Activated naive CD4-positive, alpha-beta T cell treated with anti-CD3 and anti-CD28 coated beads, Interleukin-2, amount 50 U/mL, for 24 hours (primary cell): ENCODE data around the gene ICOSLG.

Experiments used
- H3K27ac Mint-ChIP-seq: one replicate; pipeline ENCODE4 v1.8.0; 2021; ENCODE audit warnings: mild to moderate bottlenecking, mixed read lengths
- H3K27me3 Mint-ChIP-seq: one replicate; pipeline ENCODE4 v1.8.0; 2021; ENCODE audit warnings: mixed read lengths
- H3K36me3 Mint-ChIP-seq: one replicate; pipeline ENCODE4 v1.8.0; 2021; ENCODE audit warnings: mixed read lengths
- H3K4me1 Mint-ChIP-seq: one replicate; pipeline ENCODE4 v1.8.0; 2021; ENCODE audit warnings: mixed read lengths
- H3K4me3 Mint-ChIP-seq: one replicate; pipeline ENCODE4 v1.8.0; 2021; ENCODE audit warnings: mild to moderate bottlenecking, mixed read lengths
- H3K9me3 Mint-ChIP-seq: one replicate; pipeline ENCODE4 v1.8.0; 2021; ENCODE audit warnings: mixed read lengths

ICOSLG gene

DNA sequence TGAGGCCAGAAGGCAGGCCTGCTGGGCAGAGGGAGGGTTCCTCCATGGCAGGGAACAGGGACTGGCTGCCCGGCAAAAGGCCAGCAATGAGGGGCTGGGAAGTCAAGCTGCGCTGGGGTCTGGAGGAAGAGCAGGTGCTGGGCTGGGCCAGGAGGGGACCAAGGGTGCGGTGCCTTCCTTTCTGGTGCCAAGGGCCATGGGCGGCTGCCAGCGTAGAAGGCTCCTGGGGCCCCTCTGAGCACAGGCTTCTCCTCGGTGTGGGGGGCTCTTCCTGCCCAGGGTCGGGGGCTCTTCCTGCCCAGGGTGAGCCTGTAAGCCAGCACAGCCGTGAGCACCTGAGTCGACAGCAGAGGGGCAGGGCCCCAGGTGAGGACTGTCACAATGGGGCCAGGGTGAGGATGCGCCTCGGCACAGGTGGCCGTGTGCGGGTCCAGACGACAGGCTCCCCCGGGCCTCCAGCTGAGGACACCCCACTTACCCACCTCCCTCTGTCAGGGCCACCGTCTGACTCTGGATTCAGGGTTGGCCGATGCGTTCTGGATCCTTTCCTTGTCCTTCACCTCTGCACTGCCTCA, 31.6 kb upstream of the ICOSLG start:
- Mint-ChIP-seq H3K36me3 (no peaks in the 10 kb centered on the region), H3K4me1 (no peaks in the 10 kb centered on the region), H3K9me3 (no peaks in the 10 kb centered on the region), H3K27ac (no peak overlapping the region), H3K4me3 (no peak overlapping the region), H3K27me3 (no peaks in the 10 kb centered on the region)

DNA sequence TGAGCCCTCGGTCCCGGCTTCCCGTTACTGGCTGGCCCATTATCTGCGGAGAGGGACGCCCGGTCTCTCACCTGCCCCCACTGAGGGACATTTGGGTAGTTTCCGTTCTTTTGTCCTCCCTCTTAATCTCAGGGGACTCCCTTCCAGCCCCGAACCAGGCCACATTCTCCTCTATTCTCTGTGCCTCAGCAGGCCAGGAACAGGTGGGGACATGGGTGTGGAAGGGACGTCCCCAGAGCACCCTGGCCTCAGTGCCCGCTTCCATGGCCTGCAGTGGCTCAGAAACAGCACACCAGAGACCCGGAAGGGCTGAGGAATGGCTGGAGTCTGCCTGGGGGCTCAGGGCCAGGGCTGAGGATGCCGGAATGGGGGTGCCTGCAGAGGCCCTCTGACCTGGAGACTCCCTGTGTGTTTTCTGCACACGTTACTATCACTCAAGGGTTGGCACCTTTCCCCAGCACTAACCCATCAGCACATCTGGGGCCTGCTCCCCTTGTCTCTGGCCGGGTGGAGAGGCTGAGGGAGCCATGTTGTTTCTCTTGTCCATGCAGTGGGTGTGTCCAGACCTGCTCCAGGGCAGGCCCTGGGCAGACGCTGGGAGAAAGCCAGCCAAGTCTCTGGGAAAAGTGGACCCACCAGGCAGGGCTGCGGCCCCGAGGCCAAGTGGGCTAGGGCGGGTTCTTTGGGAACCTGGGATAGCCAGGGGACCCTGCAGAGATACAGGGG, 31.0 kb upstream of the ICOSLG start:
- Mint-ChIP-seq H3K36me3 (no peaks in the 10 kb centered on the region), H3K27ac (no peak overlapping the region), H3K9me3 (no peaks in the 10 kb centered on the region), H3K4me3 (no peak overlapping the region), H3K27me3 (no peaks in the 10 kb centered on the region), H3K4me1 (no peaks in the 10 kb centered on the region)

DNA sequence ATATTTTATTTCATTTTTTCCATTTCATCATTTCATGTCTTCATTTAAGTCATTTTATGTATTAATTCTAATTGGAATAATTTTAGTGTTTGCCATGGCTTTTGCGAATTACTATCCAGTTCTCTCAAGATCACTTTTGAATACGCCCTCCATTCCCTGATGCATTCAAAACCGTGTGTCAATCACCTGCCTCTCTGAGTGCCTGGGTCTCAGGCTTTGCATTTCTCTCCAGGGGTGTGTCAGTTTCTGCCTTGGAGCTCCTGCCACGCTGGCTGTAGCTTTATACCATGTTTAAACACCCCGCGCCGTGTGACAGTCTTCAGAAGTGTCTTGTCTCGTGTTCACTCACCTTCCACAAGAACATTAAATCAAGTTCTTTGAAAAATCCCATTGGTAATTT, 28.3 kb upstream of the ICOSLG start:
- Mint-ChIP-seq H3K27me3 (no peaks in the 10 kb centered on the region), H3K4me3 (no peak overlapping the region), H3K4me1 (no peaks in the 10 kb centered on the region), H3K9me3 (no peaks in the 10 kb centered on the region), H3K27ac (no peak overlapping the region), H3K36me3 (no peaks in the 10 kb centered on the region)

DNA sequence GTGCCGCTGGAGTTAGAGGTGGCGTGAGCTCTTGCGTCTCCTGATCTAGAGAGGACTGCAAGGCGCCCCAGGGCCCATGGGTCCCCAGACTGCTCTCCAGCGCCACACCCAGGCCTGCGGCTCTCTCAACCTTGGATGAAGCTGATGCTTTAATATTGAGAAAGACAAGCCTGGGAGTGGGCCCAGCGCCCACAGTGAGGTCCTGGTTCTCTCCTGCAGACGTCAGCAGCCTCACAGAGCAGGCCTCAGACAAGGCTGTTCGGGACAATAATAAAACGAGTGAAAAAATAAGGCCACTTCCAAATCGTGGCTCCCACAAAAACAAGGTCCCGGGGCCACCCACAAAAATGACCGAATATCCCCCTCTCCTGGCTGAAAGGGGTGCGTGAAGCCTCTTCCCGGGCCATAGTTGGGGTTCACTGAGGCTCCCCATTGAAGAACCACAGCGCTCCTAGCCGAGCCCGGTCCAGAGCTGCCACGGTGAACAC, 27.0 kb upstream of the ICOSLG start:
- H3K9me3 Mint-ChIP-seq, result no peaks in the 10 kb centered on the region
- no peaks in the 10 kb centered on the region for H3K36me3 Mint-ChIP-seq
- H3K27me3 Mint-ChIP-seq, result no peaks in the 10 kb centered on the region
- no peak overlapping the region for H3K4me3 Mint-ChIP-seq
- H3K27ac Mint-ChIP-seq, result no peak overlapping the region
- no peaks in the 10 kb centered on the region for H3K4me1 Mint-ChIP-seq

DNA sequence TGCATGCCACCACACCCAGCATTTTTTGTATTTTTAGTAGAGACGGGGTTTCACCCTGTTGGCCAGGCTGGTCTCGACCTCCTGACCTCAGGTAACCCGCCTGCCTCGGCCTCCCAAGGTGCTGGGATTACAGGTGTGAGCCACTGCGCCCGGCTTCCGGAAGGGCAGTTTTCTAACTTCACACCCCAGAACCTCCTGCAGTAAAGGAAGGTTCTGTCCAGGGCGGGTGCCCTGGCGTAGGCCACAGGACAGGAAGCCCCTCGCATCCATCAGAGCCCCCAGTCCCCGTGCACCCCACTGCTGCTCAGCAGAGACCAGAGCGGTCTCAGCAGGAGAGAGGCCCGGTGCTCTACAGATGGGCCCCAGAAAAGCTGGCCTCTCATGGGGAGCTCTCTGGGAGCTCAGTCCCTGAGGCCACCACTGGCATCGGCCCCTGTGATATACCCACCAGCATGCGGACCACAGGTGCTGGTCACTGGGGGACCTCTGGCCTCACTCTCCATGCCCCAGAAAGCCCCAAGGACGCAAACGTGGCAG, 25.1 kb upstream of the ICOSLG start:
- H3K9me3 Mint-ChIP-seq, result no peaks in the 10 kb centered on the region
- no peaks in the 10 kb centered on the region for H3K36me3 Mint-ChIP-seq
- H3K4me1 Mint-ChIP-seq, result no peaks in the 10 kb centered on the region
- H3K27me3 Mint-ChIP-seq, result no peaks in the 10 kb centered on the region
- H3K4me3 Mint-ChIP-seq, result no peak overlapping the region
- no peak overlapping the region for H3K27ac Mint-ChIP-seq

DNA sequence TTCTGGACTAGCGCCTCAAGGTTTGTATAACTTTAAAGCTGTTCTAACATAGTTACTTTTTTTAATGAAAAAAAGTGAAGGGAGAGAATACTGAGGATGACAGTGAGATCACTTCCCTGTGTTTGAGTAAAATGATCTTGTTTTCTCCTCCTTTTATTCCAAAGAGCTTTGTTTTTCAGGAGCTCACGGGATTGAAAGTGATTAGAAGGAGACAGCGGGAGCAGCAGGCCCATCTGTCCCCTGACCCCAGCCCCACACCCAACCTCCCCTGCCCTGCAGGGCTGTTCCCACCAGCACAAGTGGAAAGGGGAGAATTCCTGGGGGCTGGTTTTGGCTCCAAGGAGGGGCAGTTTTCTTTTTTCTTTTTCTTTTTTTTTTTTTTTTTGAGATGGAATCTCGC, 23.0 kb upstream of the ICOSLG start:
- H3K9me3 Mint-ChIP-seq, result no peaks in the 10 kb centered on the region
- no peak overlapping the region for H3K27ac Mint-ChIP-seq
- no peaks in the 10 kb centered on the region for H3K27me3 Mint-ChIP-seq
- no peaks in the 10 kb centered on the region for H3K4me1 Mint-ChIP-seq
- H3K36me3 Mint-ChIP-seq, result no peaks in the 10 kb centered on the region
- no peak overlapping the region for H3K4me3 Mint-ChIP-seq

DNA sequence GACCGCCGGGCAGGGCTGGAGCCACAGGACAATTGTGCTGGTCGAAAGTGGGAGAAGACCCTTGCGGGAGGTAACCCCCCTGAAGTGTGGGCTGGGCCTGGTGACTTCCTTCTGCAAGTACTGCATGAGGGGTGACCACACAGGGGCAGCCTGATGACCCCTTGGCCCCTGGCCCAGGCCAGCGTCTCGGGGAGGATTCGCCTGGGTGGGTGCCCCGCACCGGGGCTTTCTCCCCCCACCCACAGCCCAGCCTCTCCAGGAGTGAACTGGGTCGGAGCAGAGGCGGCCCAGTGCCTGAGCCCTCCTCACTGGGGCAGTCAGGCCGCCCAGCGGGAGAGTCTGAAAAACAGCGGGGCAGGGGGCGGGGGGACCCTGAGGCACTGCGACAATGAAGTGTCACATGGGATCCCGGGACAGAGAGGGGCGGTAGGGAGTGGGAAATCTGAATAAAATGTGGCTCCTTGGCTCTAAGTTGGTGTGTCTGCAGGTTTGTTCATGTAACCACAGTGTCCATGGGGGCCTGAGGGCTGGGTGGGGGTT, 22.5 kb upstream of the ICOSLG start:
- Mint-ChIP-seq H3K9me3 (no peaks in the 10 kb centered on the region), H3K27ac (no peak overlapping the region)

DNA sequence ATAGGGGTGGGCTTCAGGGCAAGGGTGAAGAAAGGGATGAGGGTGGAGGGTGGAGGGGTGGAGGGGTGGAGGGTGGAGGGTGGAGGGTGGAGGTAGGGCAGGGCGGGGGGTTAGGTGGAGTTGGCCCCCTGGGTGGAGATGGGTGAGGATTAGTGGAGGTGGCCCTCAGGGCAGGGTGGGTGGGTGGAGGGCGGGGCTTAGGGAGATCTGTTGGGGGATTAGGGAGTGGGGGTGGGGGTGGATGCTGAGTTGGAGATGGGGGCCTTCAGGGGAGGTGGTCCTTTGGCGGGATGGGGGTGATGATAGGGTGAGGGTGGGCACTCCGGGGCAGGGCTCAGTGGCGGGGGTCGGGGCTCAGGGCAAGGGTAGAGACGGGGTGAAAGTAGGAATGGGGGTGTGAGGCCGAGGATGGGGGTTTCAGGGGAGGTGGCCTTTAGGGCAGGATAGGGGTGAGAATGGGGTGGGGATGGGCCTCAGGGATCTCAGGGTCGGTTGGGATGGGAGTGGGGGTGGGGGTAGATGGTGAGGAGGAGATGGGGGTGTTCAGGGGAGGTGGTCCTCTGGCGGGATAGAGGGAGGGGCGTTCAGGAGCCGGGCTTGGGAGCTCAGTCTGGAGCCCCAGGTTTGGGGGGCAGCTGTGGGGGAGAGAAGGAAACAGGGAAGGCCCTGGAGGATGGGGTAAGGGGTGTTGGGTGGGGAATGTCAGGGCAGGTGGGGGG, 21.8 kb upstream of the ICOSLG start:
- Mint-ChIP-seq H3K36me3 (no peaks in the 10 kb centered on the region), H3K27ac (no peak overlapping the region), H3K4me1 (no peaks in the 10 kb centered on the region), H3K9me3 (no peaks in the 10 kb centered on the region), H3K4me3 (no peak overlapping the region), H3K27me3 (no peaks in the 10 kb centered on the region)

More for the DNA sequence above, 22.5 kb upstream of the ICOSLG start:
- Mint-ChIP-seq H3K27me3 (no peaks in the 10 kb centered on the region), H3K4me3 (no peak overlapping the region), H3K4me1 (no peaks in the 10 kb centered on the region), H3K36me3 (no peaks in the 10 kb centered on the region)

DNA sequence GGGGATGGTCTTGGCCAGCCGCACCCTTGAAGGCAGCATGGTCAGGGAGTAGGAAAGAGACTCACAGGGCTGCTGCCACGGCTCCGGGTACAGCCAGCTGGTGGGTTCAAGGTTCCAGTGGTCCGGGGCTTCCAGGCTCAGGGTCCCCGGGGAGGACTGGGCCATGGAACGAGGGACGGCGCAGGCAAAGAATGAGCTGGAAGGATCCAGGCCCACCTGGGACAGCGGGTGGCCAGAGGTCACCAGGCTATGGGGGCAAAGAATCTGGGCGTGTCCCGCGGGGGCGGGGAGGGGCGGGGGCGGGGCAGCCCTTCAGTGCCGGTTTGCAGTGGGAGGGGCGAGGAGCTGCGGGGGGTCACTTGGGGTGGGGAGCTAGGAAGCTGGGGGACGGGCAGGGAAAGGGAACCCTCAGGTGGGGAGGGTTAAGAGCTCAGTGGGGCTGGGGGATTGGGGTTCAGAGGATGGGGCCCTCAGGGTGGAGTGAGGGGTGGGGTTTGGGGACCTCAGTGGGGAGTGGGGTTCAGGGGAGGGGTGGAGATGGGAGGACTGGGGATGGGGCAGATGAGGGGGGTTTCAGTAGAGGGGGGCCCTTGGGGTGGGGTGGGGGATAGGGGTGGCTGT, 21.0 kb upstream of the ICOSLG start, which contains the start of gene DNMT3L:
Gene DNMT3L, minus strand, starts transcription at position 223 of the 621 bp plus-strand sequence. CDS start 638 bp downstream, outside the sequence.
- Mint-ChIP-seq H3K4me3 (no peak within 1 kb of the TSS), H3K36me3 (no peaks in the 10 kb centered on the region), H3K27ac (no peak within 1 kb of the TSS), H3K27me3 (no peaks in the 10 kb centered on the region), H3K4me1 (no peaks in the 10 kb centered on the region), H3K9me3 (no peaks in the 10 kb centered on the region)

DNA sequence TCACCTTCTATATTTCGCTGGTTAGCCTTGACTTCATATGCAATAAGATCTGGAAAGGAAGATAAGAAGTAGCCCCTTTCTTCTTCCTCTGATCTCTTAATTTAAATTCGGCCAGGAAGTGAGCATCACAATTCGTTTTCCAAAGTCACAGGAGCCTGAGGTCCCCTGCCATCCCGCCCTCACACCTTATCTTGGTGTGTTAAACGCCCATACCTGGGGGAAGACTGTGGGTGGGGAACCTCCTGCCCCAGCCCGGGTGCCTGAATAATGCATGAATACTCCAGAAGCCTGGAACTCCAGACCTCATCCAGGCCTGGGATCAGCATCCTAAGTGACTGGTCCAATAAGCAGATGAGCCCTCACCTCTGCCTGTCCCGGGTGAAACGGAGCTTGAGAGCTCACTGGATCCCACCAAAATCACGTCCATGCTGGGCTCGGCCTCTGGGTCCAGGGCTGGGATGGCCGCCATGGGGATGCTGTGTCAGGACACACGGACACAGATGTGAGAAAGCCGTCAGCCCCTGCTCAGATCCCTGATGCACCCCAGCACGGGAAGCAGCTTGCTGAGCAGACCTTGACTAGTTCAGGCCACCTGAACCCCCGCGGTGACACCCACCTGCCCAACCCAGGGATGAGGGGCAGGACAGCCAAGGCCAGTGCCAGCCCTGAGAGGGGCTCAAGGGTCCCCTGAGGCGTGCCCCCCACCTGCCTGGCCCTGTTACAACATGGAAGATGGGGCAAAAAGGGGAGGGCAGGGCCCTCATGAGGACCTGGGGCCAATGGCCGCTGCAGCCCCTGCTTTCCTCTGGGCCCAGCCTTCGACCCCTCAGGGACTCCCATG, 20.3 kb upstream of the ICOSLG start:
- H3K27me3 Mint-ChIP-seq, result no peaks in the 10 kb centered on the region
- H3K27ac Mint-ChIP-seq, result no peak overlapping the region
- H3K9me3 Mint-ChIP-seq, result no peaks in the 10 kb centered on the region
- no peaks in the 10 kb centered on the region for H3K4me1 Mint-ChIP-seq
- H3K4me3 Mint-ChIP-seq, result no peak overlapping the region
- H3K36me3 Mint-ChIP-seq, result no peaks in the 10 kb centered on the region

DNA sequence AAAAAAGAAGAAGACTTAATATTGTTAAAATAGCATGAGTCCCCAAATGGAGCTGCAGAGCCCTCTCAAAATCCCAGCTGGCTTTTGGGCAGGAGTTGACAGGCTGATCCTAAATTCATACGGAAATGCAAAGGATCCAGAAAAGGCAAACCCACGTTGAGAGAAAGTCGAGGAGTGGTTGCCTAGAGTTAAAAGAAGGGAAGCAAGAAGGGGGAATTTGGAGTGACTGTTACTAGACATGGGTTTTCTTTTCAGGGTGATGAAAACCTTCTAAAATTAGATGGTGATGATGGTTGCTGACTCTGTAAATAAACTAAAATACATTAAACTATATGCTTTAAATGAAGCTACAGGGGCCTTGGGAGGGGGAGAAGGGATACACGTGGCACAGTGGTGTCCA, 19.3 kb upstream of the ICOSLG start:
- no peaks in the 10 kb centered on the region for H3K9me3 Mint-ChIP-seq
- no peak overlapping the region for H3K4me3 Mint-ChIP-seq
- no peaks in the 10 kb centered on the region for H3K27me3 Mint-ChIP-seq
- no peak overlapping the region for H3K27ac Mint-ChIP-seq
- no peaks in the 10 kb centered on the region for H3K36me3 Mint-ChIP-seq
- H3K4me1 Mint-ChIP-seq, result no peaks in the 10 kb centered on the region

DNA sequence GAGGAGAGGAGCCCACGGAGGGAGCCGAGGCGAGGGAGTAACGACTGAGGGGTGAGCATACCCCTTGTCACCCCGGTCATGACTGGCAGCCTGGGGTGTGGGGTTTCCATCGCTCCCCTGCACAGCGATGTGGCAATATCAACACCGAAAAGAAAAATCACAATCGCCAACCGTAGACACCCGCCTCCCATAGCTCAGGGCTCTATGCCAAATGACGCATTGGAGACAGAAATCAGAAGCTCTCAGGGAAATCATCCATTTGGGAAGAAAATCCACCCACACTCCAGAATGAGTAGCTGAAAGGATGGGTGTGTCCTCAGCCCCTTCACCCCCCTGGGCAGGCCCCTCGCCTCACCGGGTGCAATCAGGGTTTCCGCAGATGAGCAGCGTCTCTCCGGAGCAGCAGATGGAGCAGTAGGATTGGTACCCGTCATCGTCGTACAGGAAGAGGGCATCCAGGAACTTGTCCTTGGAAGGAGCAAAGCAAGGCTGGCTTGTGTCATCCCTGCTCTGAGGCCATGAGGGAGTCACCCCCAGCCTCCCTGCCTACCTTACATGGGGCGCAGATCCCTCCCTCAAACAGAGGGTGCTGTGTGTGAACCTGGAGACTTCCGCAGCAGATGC, 18.5 kb upstream of the ICOSLG start:
- no peaks in the 10 kb centered on the region for H3K27me3 Mint-ChIP-seq
- no peak overlapping the region for H3K4me3 Mint-ChIP-seq
- H3K9me3 Mint-ChIP-seq, result no peaks in the 10 kb centered on the region
- no peak overlapping the region for H3K27ac Mint-ChIP-seq
- H3K4me1 Mint-ChIP-seq, result no peaks in the 10 kb centered on the region
- H3K36me3 Mint-ChIP-seq, result no peaks in the 10 kb centered on the region

DNA sequence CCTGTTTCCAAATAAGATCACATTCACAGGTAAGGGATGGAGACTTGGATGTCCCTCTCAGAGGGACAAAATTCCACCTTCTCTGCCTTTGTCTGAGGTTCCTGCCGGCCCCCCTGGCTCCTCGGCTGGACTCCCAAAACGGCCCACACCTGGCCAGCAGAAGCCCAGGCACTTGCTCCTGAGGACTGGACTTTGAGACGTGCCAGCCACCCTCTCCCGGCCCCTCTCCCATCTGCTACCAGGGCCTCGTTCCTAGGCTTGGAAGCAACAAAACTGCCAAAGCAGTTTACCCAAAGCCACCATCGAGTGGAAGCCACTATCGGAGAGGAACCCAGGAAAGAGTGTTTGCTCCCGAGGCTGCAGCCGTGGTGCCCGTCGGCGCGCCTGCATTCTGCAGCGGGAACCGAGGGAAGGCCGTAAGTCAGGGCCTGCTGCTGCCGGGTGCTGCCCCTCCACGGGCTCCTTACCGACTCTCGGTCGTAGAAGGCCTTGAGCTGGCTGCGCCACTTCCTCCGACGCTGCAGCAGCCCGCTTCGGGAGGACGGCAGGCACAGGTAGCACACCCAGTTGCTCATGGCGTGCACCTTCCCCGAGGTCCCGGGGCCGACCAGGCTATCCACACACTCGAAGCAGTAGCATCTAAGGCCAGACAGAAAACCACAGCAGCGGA, 17.4 kb upstream of the ICOSLG start:
- Mint-ChIP-seq H3K4me3 (no peak overlapping the region), H3K9me3 (no peaks in the 10 kb centered on the region), H3K27me3 (no peaks in the 10 kb centered on the region), H3K27ac (no peak overlapping the region), H3K36me3 (no peaks in the 10 kb centered on the region), H3K4me1 (no peaks in the 10 kb centered on the region)

DNA sequence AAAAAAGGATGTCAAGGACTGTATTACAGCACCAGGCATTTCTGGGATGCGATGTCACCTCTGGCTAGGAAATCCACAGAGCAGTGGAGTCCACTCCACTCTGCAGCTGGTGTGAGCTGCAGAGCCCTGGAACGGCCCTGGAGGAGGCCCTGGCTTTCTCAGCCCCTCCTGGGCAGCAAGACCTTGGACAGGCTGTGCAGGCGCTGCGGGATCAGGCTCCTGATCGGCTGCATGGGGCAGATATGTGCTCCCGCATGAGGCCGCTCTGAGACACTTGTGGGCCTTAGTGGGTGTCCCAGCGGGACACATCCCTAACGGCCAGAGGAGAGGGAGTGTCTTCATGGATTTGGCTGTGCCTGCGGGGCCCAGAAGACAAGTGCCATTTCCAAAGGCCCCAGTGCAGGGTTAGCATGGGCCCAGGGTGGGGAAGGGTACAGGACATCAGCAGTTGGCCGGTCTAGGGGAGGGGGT, 14.8 kb upstream of the ICOSLG start:
- no peaks in the 10 kb centered on the region for H3K36me3 Mint-ChIP-seq

More for the DNA sequence above, 14.8 kb upstream of the ICOSLG start:
- Mint-ChIP-seq H3K27me3 (no peaks in the 10 kb centered on the region), H3K9me3 (no peaks in the 10 kb centered on the region), H3K4me3 (no peak overlapping the region), H3K27ac (no peak overlapping the region), H3K4me1 (no peaks in the 10 kb centered on the region)
